BE2C (cell line): ENCODE results near the gene CCDC106.
A peak's percentile ranks its signal among the peaks of the same experiment; 100 is the strongest.

Source experiments
- DNase-seq: peaks from one replicate; pipeline ENCODE4 v3.0.0-alpha.2; 2020
- H3K27me3 ChIP-seq: fragments of 250-450 bp; sonication (Bioruptor Pico); 2 replicates; pipeline ENCODE4 v1.5.1; 2020; ENCODE audit warnings: mild to moderate bottlenecking
- H3K36me3 ChIP-seq: fragments of 250-450 bp; sonication (Bioruptor Pico); 2 replicates; pipeline ENCODE4 v1.5.1; 2020; ENCODE audit warnings: mild to moderate bottlenecking
- H3K4me1 ChIP-seq: fragments of 250-450 bp; sonication (Bioruptor Pico); 2 replicates; pipeline ENCODE4 v1.5.1; 2020
- H3K4me3 ChIP-seq: 2 replicates; pipeline ENCODE4 v1.5.1; 2011; ENCODE audit warnings: low read depth, low read length
- H3K9me3 ChIP-seq: fragments of 250-450 bp; sonication (Bioruptor Pico); 2 replicates; pipeline ENCODE4 v1.5.1; 2020
- TF ChIP-seq, protein P1 (sequence below): IDR thresholded peaks from 2 replicates; pipeline ENCODE4 v1.5.1; 2012; ENCODE audit warnings: mild to moderate bottlenecking, low read depth, low read length

Gene CCDC106

GRCh38 chr19:55605637-55606470 is 42.2 kb upstream of the CCDC106 start, which contains the start of gene ZNF865:
ZNF865 (plus strand) TSS chr19:55605647; CDS start chr19:55613619, 7,972 bp downstream.
- peak within 1 kb of the TSS; percentile 90 for H3K4me3 ChIP-seq
- H3K9me3 ChIP-seq, result no peaks in the 10 kb centered on the region
- peak; percentile 79 for DNase-seq

DNA sequence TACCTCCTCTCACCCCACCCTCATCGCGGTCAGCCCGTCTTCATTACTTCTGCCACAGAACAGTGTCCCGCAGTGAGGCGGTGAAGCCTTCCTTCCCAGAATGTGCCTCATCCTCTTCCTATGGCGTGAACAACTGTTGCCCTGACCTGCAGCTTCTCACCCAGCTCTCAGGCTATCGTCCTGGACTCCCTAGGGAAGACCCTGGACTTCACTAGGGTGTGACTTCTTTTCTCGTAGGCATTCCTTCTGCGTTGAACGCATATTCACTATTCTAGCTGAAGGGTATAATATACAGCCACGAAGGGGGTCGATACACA is 41.6 kb upstream of the CCDC106 start:
- TF ChIP-seq, protein P1, sequence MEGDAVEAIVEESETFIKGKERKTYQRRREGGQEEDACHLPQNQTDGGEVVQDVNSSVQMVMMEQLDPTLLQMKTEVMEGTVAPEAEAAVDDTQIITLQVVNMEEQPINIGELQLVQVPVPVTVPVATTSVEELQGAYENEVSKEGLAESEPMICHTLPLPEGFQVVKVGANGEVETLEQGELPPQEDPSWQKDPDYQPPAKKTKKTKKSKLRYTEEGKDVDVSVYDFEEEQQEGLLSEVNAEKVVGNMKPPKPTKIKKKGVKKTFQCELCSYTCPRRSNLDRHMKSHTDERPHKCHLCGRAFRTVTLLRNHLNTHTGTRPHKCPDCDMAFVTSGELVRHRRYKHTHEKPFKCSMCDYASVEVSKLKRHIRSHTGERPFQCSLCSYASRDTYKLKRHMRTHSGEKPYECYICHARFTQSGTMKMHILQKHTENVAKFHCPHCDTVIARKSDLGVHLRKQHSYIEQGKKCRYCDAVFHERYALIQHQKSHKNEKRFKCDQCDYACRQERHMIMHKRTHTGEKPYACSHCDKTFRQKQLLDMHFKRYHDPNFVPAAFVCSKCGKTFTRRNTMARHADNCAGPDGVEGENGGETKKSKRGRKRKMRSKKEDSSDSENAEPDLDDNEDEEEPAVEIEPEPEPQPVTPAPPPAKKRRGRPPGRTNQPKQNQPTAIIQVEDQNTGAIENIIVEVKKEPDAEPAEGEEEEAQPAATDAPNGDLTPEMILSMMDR, result no peak
- H3K4me1 ChIP-seq, result no peaks in the 10 kb centered on the region; the same call in 1 of the 2 replicates
- peak overlapping the region; percentile 90 for H3K4me3 ChIP-seq
- H3K27me3 ChIP-seq, result no peaks in the 10 kb centered on the region
- DNase-seq, result no peak
- H3K9me3 ChIP-seq, result no peaks in the 10 kb centered on the region
- H3K36me3 ChIP-seq, result peaks cover 7% of the 10 kb centered on the region

More at GRCh38 chr19:55605637-55606470, 42.2 kb upstream of the CCDC106 start, which contains the start of gene ZNF865:
- peaks cover 7% of the 10 kb centered on the region for H3K36me3 ChIP-seq
- TF ChIP-seq, protein P1, result peak; percentile 90
- no peaks in the 10 kb centered on the region for H3K27me3 ChIP-seq
- H3K4me1 ChIP-seq, result no peaks in the 10 kb centered on the region; the same call in 1 of the 2 replicates

DNA sequence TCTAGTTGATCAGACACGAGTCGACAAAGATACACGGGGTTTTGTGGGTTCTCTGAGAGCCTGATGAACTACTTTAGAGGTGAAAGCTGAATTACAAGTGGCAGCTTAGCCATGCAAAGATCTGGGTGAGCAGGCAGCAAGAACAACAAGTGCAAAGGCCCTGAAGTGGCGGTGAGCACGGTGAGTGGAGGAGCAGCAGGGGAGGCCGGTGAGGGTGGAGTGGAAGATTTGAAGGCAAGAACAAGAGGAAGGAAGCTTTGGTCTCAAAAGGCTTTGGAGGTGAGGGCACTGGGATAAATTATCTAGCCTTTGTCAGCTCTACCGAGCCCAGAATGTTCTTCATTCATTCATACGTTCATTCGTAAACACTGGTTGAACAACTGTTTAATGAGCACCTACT is 41.2 kb upstream of the CCDC106 start:
- no peak for DNase-seq
- H3K27me3 ChIP-seq, result no peaks in the 10 kb centered on the region
- TF ChIP-seq, protein P1, result no peak
- H3K36me3 ChIP-seq, result peaks cover 7% of the 10 kb centered on the region
- no peaks in the 10 kb centered on the region for H3K9me3 ChIP-seq
- no peak overlapping the region; the same call in 1 of the 2 replicates for H3K4me3 ChIP-seq
- H3K4me1 ChIP-seq, result no peaks in the 10 kb centered on the region; the same call in 1 of the 2 replicates

GRCh38 chr19:55609326-55609725 is 38.7 kb upstream of the CCDC106 start:
- no peak overlapping the region for H3K4me3 ChIP-seq
- DNase-seq, result no peak
- no peaks in the 10 kb centered on the region for H3K9me3 ChIP-seq
- H3K27me3 ChIP-seq, result no peaks in the 10 kb centered on the region
- H3K4me1 ChIP-seq, result no peaks in the 10 kb centered on the region; the same call in 1 of the 2 replicates
- TF ChIP-seq, protein P1, result no peak
- peaks cover 7% of the 10 kb centered on the region for H3K36me3 ChIP-seq

DNA sequence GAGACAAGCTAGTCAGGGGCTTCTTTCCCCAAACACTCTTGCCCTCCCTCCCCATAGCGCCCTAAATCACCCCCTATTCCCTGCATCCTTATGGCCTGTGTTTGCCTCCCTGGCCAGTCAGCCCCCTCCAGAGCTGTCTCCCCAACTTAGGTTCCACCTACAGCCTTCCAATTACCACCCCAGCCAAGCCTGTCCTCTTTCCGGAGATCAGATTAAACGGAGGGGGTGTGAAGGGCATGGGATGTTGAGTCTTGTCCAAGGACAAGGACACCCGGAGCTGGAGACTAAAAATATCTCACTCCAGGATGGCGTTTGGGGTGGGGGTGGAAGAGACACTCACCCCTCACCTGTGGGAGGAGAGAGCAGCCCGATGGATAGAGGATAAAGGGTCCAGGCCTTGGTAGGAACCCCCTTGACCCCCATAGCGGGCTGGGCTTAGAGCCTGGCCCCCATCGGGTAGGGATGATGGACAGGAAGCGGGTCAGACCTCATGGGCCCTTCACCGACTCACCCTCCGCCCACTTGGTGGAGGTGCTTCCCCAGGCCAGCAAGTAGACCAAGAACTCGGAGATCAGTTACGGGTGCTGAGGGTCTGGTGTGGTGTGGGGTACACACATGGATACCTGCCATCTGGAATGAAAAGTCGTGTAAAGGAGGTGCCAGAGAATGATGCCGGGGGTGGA is 36.6 kb upstream of the CCDC106 start:
- no peaks in the 10 kb centered on the region for H3K9me3 ChIP-seq
- DNase-seq, result no peak
- TF ChIP-seq, protein P1, result no peak
- H3K4me3 ChIP-seq, result no peak overlapping the region
- no peaks in the 10 kb centered on the region; the same call in 1 of the 2 replicates for H3K4me1 ChIP-seq
- no peaks in the 10 kb centered on the region for H3K27me3 ChIP-seq
- peaks cover 17% of the 10 kb centered on the region for H3K36me3 ChIP-seq
